HepG2 (cell line): ENCODE results near the gene NUAK2. TPM values are rescaled to one million over a fixed set of nuclear protein-coding genes. Genes with fewer than 3 reads are reported as not detected.

Experiments
- ATAC-seq: fragments of 200-7000 bp; cut with Tn5 transposase; 3 replicates; pipeline ENCODE4 v1.9.1; 2020; ENCODE audit warnings: mild to moderate bottlenecking, moderate library complexity
- BruUV-seq: library from RNA; stranded (reverse); fragments of 400-500 nt; replicated peaks from 2 replicates; lab custom pipeline; 2021; lab: Mats Ljungman, UMichigan
- CTCF ChIA-PET: fragments of 300-600 bp; formaldehyde crosslinking; extraction: SDS; loops from one replicate; lab custom pipeline; 2021; ENCODE audit warnings: low total read pairs, inconsistent platforms, low intra/inter-chr PET ratio; lab: Yijun Ruan, JAX
- POLR2A ChIA-PET: fragments of 350-600 bp; sonication (Branson Sonifier 250); formaldehyde crosslinking; loops from one replicate; lab custom pipeline; 2020; ENCODE audit warnings: antibody characterized with exemption, inconsistent platforms; lab: Yijun Ruan, JAX
- DNase-seq: peaks from one replicate; pipeline ENCODE4 v3.0.0-alpha.2; 2015; ENCODE audit warnings: low spot score
- FAIRE-seq: peaks from 3 replicates; lab custom pipeline; 2011; peaks lifted over from hg19 to GRCh38; lab: Jason Lieb, UNC
- H2AFZ ChIP-seq: one replicate; pipeline ENCODE4 v1.6.1; 2011; ENCODE audit warnings: low read length, inconsistent platforms
- H3K27ac ChIP-seq: fragments of 300-600 bp; 3 replicates; pipeline ENCODE4 v1.8.0; 2011; ENCODE audit warnings: mixed run types, mild to moderate bottlenecking, mixed read lengths, low read length, inconsistent platforms; ENCODE audit not compliant: insufficient read depth; ENCODE audit errors: extremely low read length
- H3K27me3 ChIP-seq, 2 experiments: fragments of 200-600 bp in 1 of 2; 2 replicates in 1 of 2; 3 replicates in 1 of 2; pipeline versions ENCODE4 v1.6.0 to v1.8.0; 2011; ENCODE audit warnings: low read length in 2 of 2, mild to moderate bottlenecking in 2 of 2, moderate library complexity in 2 of 2, inconsistent platforms in 1 of 2; ENCODE audit not compliant: insufficient read depth in 2 of 2, control insufficient read depth in 1 of 2
- H3K36me3 ChIP-seq, 2 experiments: fragments of 200-600 bp in 1 of 2; replicated peaks in 1 of 2; 2 replicates in 1 of 2; 3 replicates in 1 of 2; pipeline versions ENCODE4 v1.5.1 to v1.8.0; 2011; ENCODE audit warnings: low read length in 2 of 2, inconsistent platforms in 1 of 2; ENCODE audit not compliant: insufficient read depth in 2 of 2, control insufficient read depth in 1 of 2
- H3K4me1 ChIP-seq: 2 replicates; pipeline ENCODE4 v1.5.1; 2012; ENCODE audit warnings: low read length, inconsistent platforms; ENCODE audit not compliant: insufficient read depth
- H3K4me2 ChIP-seq: 2 replicates; pipeline ENCODE4 v1.6.0; 2011; ENCODE audit warnings: low read depth, low read length, inconsistent platforms
- H3K4me3 ChIP-seq, 3 experiments: fragments of 200-600 bp in 1 of 3; sonication (generic), shearing (Covaris generic) in 1 of 3; replicated peaks in 1 of 3; 2 replicates each; pipeline ENCODE4 v1.5.1; 2011 to 2016; ENCODE audit warnings: low read length in 3 of 3, inconsistent platforms in 2 of 3, low read depth in 2 of 3, mild to moderate bottlenecking in 2 of 3, control low read depth in 1 of 3, mixed read lengths in 1 of 3; ENCODE audit not compliant: insufficient read depth in 1 of 3
- H3K79me2 ChIP-seq: one replicate; pipeline ENCODE4 v1.6.1; 2011; ENCODE audit warnings: low read length, inconsistent platforms; ENCODE audit not compliant: insufficient read depth
- H3K9ac ChIP-seq: 2 replicates; pipeline ENCODE4 v1.6.0; 2011; ENCODE audit warnings: mild to moderate bottlenecking, low read depth, low read length, inconsistent platforms; ENCODE audit not compliant: insufficient read depth
- H3K9me3 ChIP-seq: 2 replicates; pipeline ENCODE4 v1.5.1; 2012; ENCODE audit warnings: mild to moderate bottlenecking, low read length
- H4K20me1 ChIP-seq: 2 replicates; pipeline ENCODE4 v1.6.0; 2011; ENCODE audit warnings: inconsistent platforms, mild to moderate bottlenecking, low read length, moderate library complexity; ENCODE audit not compliant: insufficient read depth
- HHEX ChIP-seq: IDR thresholded peaks from 2 replicates; pipeline ENCODE4 v1.6.1; 2016; ENCODE audit warnings: control low read depth
- HMG20A ChIP-seq: IDR thresholded peaks from 2 replicates; pipeline ENCODE4 v1.6.1; 2016; ENCODE audit warnings: borderline replicate concordance
- HNRNPL ChIP-seq: fragments of 200-400 bp; formaldehyde crosslinking; IDR thresholded peaks from 2 replicates; pipeline ENCODE4 v1.6.1; 2017; ENCODE audit warnings: mild to moderate bottlenecking, low read depth, low read length
- LCORL ChIP-seq, 2 experiments: fragments of 450-650 bp in 1 of 2; sonication (generic) in 1 of 2; formaldehyde crosslinking in 1 of 2; IDR thresholded peaks; 2 replicates each; pipeline versions ENCODE4 v1.5.0 to v1.6.1; 2017 to 2020; ENCODE audit warnings: antibody characterized with exemption in 1 of 2, missing genetic modification reagents in 1 of 2
- NPAS2 ChIP-seq: sonication (generic); formaldehyde crosslinking; IDR thresholded peaks from 2 replicates; pipeline ENCODE4 v1.8.0; 2022; ENCODE audit warnings: mild to moderate bottlenecking, missing genetic modification reagents, borderline replicate concordance
- RNF2 ChIP-seq: fragments of 450-650 bp; conservative IDR thresholded peaks from 2 replicates; pipeline ENCODE4 v1.6.1; 2016; ENCODE audit warnings: low read depth
- SRSF9 ChIP-seq: fragments of 200-400 bp; formaldehyde crosslinking; IDR thresholded peaks from 2 replicates; pipeline ENCODE4 v1.6.1; 2018; ENCODE audit warnings: borderline replicate concordance, mild to moderate bottlenecking, low read depth, low read length; ENCODE audit not compliant: insufficient read depth, poor library complexity, severe bottlenecking
- TBP ChIP-seq: sonication (generic); formaldehyde crosslinking; IDR thresholded peaks from 2 replicates; pipeline ENCODE4 v1.5.0; 2020; ENCODE audit warnings: missing genetic modification reagents
- ZBTB44 ChIP-seq: sonication (generic); formaldehyde crosslinking; IDR thresholded peaks from 2 replicates; pipeline ENCODE4 v1.4.0; 2020; ENCODE audit warnings: missing genetic modification reagents
- ZNF10 ChIP-seq: sonication (generic); formaldehyde crosslinking; IDR thresholded peaks from 2 replicates; pipeline ENCODE4 v1.4.0; 2020; ENCODE audit warnings: mild to moderate bottlenecking, low read depth, missing genetic modification reagents, borderline replicate concordance
- ZNF281 ChIP-seq: sonication (generic); formaldehyde crosslinking; IDR thresholded peaks from 2 replicates; pipeline ENCODE4 v1.4.0; 2020; ENCODE audit warnings: missing genetic modification reagents, borderline replicate concordance
- ZNF501 ChIP-seq: sonication (generic); formaldehyde crosslinking; IDR thresholded peaks from 2 replicates; pipeline ENCODE4 v1.5.1; 2020; ENCODE audit warnings: mild to moderate bottlenecking, moderate library complexity, missing genetic modification reagents
- ZNF510 ChIP-seq: sonication (generic); formaldehyde crosslinking; IDR thresholded peaks from 2 replicates; pipeline ENCODE4 v1.4.0; 2020; ENCODE audit warnings: low read depth, mild to moderate bottlenecking, missing genetic modification reagents
- ZNF7 ChIP-seq: IDR thresholded peaks from 2 replicates; pipeline ENCODE4 v1.6.1; 2016; ENCODE audit warnings: missing biosample characterization, missing genetic modification reagents
- ZNF713 ChIP-seq: sonication (generic); formaldehyde crosslinking; IDR thresholded peaks from 2 replicates; pipeline ENCODE4 v1.4.0; 2020; ENCODE audit warnings: mild to moderate bottlenecking, missing genetic modification reagents
- WGBS: methylation state at CpG from one replicate; pipeline ENCODE4 v1.1.6; 2017; ENCODE audit warnings: low lambda C conversion rate; 5-methylcytosine and 5-hydroxymethylcytosine counted together
- in situ Hi-C: cut with HindIII; loops from 2 replicates; pipeline ENCODE4 v1.10.0; 2017; ENCODE audit warnings: low pct_unique_long_range_greater_than_20kb; ENCODE audit not compliant: extremely low pct_ligation_motif_present
- intact Hi-C: fragments of 100-400 bp; cut with micrococcal nuclease; formaldehyde crosslinking; loops from one replicate; pipeline ENCODE4 v1.10.0; 2022; ENCODE audit not compliant: unreplicated experiment
- polyA plus RNA-seq, 8 experiments: library from polyadenylated mRNA; depleted of rRNA in 3 of 8; stranded (reverse) in 7 of 8; unstranded in 1 of 8; fragments of >200 nt; fragmentation: Illumina TruSeq in 4 of 8; extraction: Trizol in 4 of 8; gene quantifications; 2 replicates each; pipeline versions ENCODE4 v1.2.1 to v1.2.3, GENCODE V29; 2011 to 2016; ENCODE audit warnings: low read depth in 4 of 8, missing spikeins in 1 of 8, mixed read lengths in 1 of 8; ENCODE audit not compliant: insufficient read depth in 1 of 8
- total RNA-seq, 5 experiments: library from RNA; depleted of rRNA; stranded (reverse); fragments of >200 nt; fragmentation: Illumina TruSeq; extraction: Trizol; gene quantifications; 2 replicates each; pipeline ENCODE4 v1.2.3, GENCODE V29; 2016; ENCODE audit warnings: low read depth in 1 of 5

The NUAK2 gene
- total and polyA plus RNA-seq, 2 of the 13 experiments (the other 11 are each of a cell fraction or from before 2014, with no cell fraction given): 0.75 to 1.1 TPM

- TF ChIP-seq SRSF9: no peak
- no peak for TF ChIP-seq ZNF10 (CRISPR knock-in tag)
- no peak for TF ChIP-seq HHEX (CRISPR knock-in tag)
- TF ChIP-seq TBP (CRISPR knock-in tag): no peak
- TF ChIP-seq NPAS2: no peak
- TF ChIP-seq ZNF713 (CRISPR knock-in tag): no peak
- no peak for TF ChIP-seq RNF2
- TF ChIP-seq ZNF7 (CRISPR knock-in tag): no peak
- no peak for TF ChIP-seq ZNF510 (CRISPR knock-in tag)
- no peak for TF ChIP-seq ZBTB44 (CRISPR knock-in tag)
- TF ChIP-seq LCORL (IDR thresholded peaks at IDR 0.05): no peak
- TF ChIP-seq LCORL (CRISPR knock-in tag; IDR thresholded peaks at IDR 0.05): no peak
These were observed 51.8 kb downstream of the NUAK2 start (continued) for GRCh38 chr1:205269711-205270110.

GRCh38 chr1:205268846-205269680, 52.5 kb downstream of the NUAK2 start:
- no TSS peak for BruUV-seq
- Histone ChIP-seq H3K4me1 (peaks cover 19% of the 10 kb centered on the region), H3K4me2 (no peak overlapping the region), H4K20me1 (no peaks in the 10 kb centered on the region), H3K27ac (no peak overlapping the region), H3K9ac (no peak overlapping the region), H2AFZ (no peak overlapping the region), H3K79me2 (no peaks in the 10 kb centered on the region), H3K27me3 (peaks cover 5 to 26% of the 10 kb centered on the region in 2 experiments), H3K4me3 (no peak overlapping the region), H3K9me3 (no peaks in the 10 kb centered on the region), H3K36me3 (no peaks in the 10 kb centered on the region)
- FAIRE-seq (no peak), ATAC-seq (no peak), DNase-seq (no peak)
- CTCF ChIA-PET: no interaction called here
- POLR2A ChIA-PET: no interaction called here
- WGBS: 77% methylated on average over 30 of the region's 48 CpGs
- in situ Hi-C loops (no loop called here), intact Hi-C loops (no loop called here)
- TF ChIP-seq HNRNPL: no peak
- no peak for TF ChIP-seq ZNF281 (CRISPR knock-in tag)
- TF ChIP-seq ZNF501 (CRISPR knock-in tag): no peak
- TF ChIP-seq HMG20A (CRISPR knock-in tag): no peak
